Stomach (tissue), 4 donors: ENCODE results near the gene SMCO2.

Source experiments
- CTCF ChIP-seq, 7 experiments: fragments of 450-650 bp in 4 of 7; fragments of 200-600 bp in 3 of 7; sonication (generic) in 3 of 7; IDR thresholded peaks; one replicate each; pipeline ENCODE4 v1.5.1; 2016 to 2019; ENCODE audit warnings: antibody characterized with exemption in 7 of 7, control low read depth in 2 of 7, mild to moderate bottlenecking in 1 of 7
- EP300 ChIP-seq: sonication (generic); formaldehyde crosslinking; IDR thresholded peaks from one replicate; pipeline ENCODE4 v1.6.1; 2017; ENCODE audit warnings: antibody characterized with exemption
- POLR2A ChIP-seq, 4 donors: fragments of 450-650 bp; IDR thresholded peaks; one replicate each; pipeline ENCODE4 v1.6.1; 2016; ENCODE audit warnings: antibody characterized with exemption in 4 of 4, control low read depth in 2 of 4, mild to moderate bottlenecking in 1 of 4, moderate library complexity in 1 of 4

- peak in 2 of 4 donors; percentile 69 to 79 for TF ChIP-seq POLR2A (IDR thresholded peaks at IDR 0.05)
- peak in 4 of 7 experiments; percentile 10 to 38 (median 20) for TF ChIP-seq CTCF (IDR thresholded peaks at IDR 0.05)
- no peak for TF ChIP-seq EP300
These were observed 77.3 kb downstream of the SMCO2 start, which contains the start of gene PPFIBP1 for GRCh38 chr12:27523642-27524493.
